GM13977 (cell line): ENCODE data around the gene ZNF169.
"Not testable (repeated sequence)": the region's sequence is repeated elsewhere in the genome, so short reads cannot be mapped to it uniquely, and the experiment has no call there.

ENCODE experiments used
- DNase-seq: peaks from one replicate; pipeline ENCODE4 v3.0.0; 2012; ENCODE audit warnings: low spot score
- CTCF ChIP-seq: IDR thresholded peaks from 2 replicates; pipeline ENCODE4 v1.5.1; 2012; ENCODE audit warnings: mild to moderate bottlenecking, control low read depth; ENCODE audit not compliant: insufficient read depth; ENCODE audit errors: extremely low read depth, missing control alignments
- in situ Hi-C: fragments of 300-500 bp; cut with MboI; formaldehyde crosslinking; loops from one replicate; pipeline ENCODE4 v1.12.0; 2022; ENCODE audit warnings: low sequenced_read_pairs, low pct_unique_long_range_greater_than_20kb, mixed read lengths, inconsistent platforms; ENCODE audit not compliant: unreplicated experiment

Gene ZNF169

GRCh38 chr9:94228616-94229015, 30.5 kb upstream of the ZNF169 start:
- in situ Hi-C loops, result no loop called here
- TF ChIP-seq CTCF, result no peak
- DNase-seq, result no peak

- no peak for TF ChIP-seq CTCF
- in situ Hi-C loops, result no loop called here
These were observed 26.7 kb upstream of the ZNF169 start for GRCh38 chr9:94232428-94232827.

GRCh38 chr9:94241098-94241497, 18.0 kb upstream of the ZNF169 start:
- DNase-seq, in situ Hi-C loops: not testable (repeated sequence)

More at GRCh38 chr9:94232428-94232827, 26.7 kb upstream of the ZNF169 start:
- DNase-seq, result no peak

GRCh38 chr9:94245651-94246050, 13.4 kb upstream of the ZNF169 start:
- no peak for DNase-seq
- TF ChIP-seq CTCF, result no peak
- in situ Hi-C loops, result no loop called here

GRCh38 chr9:94250456-94250855, 8.6 kb upstream of the ZNF169 start:
- in situ Hi-C loops, result no loop called here
- DNase-seq, result no peak
- TF ChIP-seq CTCF, result no peak

- no peak for DNase-seq
- TF ChIP-seq CTCF, result no peak
- in situ Hi-C loops, result no loop called here
These were observed 3.1 kb upstream of the ZNF169 start for GRCh38 chr9:94256007-94256406.

GRCh38 chr9:94265626-94266402, 6.7 kb downstream of the ZNF169 start:
- DNase-seq, in situ Hi-C loops: not testable (repeated sequence)

- DNase-seq, result no peak
These were observed 10.2 kb downstream of the ZNF169 start for GRCh38 chr9:94269264-94269663.

More at GRCh38 chr9:94269264-94269663, 10.2 kb downstream of the ZNF169 start:
- no peak for TF ChIP-seq CTCF
- in situ Hi-C loops, result no loop called here
